SK-N-SH (cell line): ENCODE data around the gene PRELP. TPM values are rescaled to one million over a fixed set of nuclear protein-coding genes. Genes with fewer than 3 reads are reported as not detected.

Experiments used
- CTCF ChIA-PET: fragments of 300-600, 350-600 bp; formaldehyde crosslinking; extraction: SDS; loops from one replicate; lab custom pipeline; 2021; lab: Yijun Ruan, JAX
- POLR2A ChIA-PET: fragments of 350-600 bp; sonication (Branson Sonifier 250); formaldehyde crosslinking; extraction: SDS; loops from one replicate; lab custom pipeline; 2020; ENCODE audit warnings: antibody characterized with exemption, inconsistent platforms; lab: Yijun Ruan, JAX
- DNase-seq: peaks from one replicate; pipeline ENCODE4 v3.0.0; 2012
- H2AFZ ChIP-seq: fragments of 200-600 bp; sonication (generic); 2 replicates; pipeline ENCODE4 v1.8.1; 2016; ENCODE audit warnings: antibody characterized with exemption, mild to moderate bottlenecking, low read depth
- H3F3A ChIP-seq: fragments of 200-600 bp; sonication (generic); replicated peaks from 2 replicates; pipeline ENCODE3; 2016; ENCODE audit warnings: antibody characterized with exemption, mild to moderate bottlenecking; ENCODE audit not compliant: insufficient read depth
- H3K27ac ChIP-seq, 2 experiments: fragments of 200-500 bp in 1 of 2; fragments of 200-600 bp in 1 of 2; sonication (Bioruptor generic) in 1 of 2; sonication (generic), shearing (Covaris generic) in 1 of 2; 2 replicates each; pipeline versions ENCODE4 v1.5.1 to v1.6.1; 2014 to 2016; ENCODE audit warnings: low read depth in 2 of 2, inconsistent platforms in 1 of 2, low read length in 1 of 2, mild to moderate bottlenecking in 1 of 2, mixed read lengths in 1 of 2
- H3K27me3 ChIP-seq: fragments of 200-600 bp; sonication (generic), shearing (Covaris generic); 2 replicates; pipeline ENCODE4 v1.6.1; 2016; ENCODE audit warnings: mixed run types; ENCODE audit not compliant: insufficient read depth
- H3K36me3 ChIP-seq, 2 experiments: fragments of 200-500 bp in 1 of 2; fragments of 200-600 bp in 1 of 2; sonication (Bioruptor generic) in 1 of 2; sonication (generic) in 1 of 2; replicated peaks in 1 of 2; 2 replicates each; pipeline versions ENCODE3 to v1.5.1; 2014 to 2016; ENCODE audit warnings: low read length in 1 of 2, mild to moderate bottlenecking in 1 of 2; ENCODE audit not compliant: insufficient read depth in 2 of 2, control insufficient read depth in 1 of 2
- H3K4me1 ChIP-seq, 2 experiments: fragments of 200-500 bp in 1 of 2; fragments of 200-600 bp in 1 of 2; sonication (Bioruptor generic) in 1 of 2; sonication (generic), shearing (Covaris generic) in 1 of 2; 2 replicates each; pipeline versions ENCODE4 v1.5.1 to v1.6.1; 2014 to 2016; ENCODE audit warnings: low read depth in 1 of 2, low read length in 1 of 2, mixed run types in 1 of 2; ENCODE audit not compliant: insufficient read depth in 2 of 2, control insufficient read depth in 1 of 2
- H3K4me2 ChIP-seq: fragments of 200-600 bp; sonication (generic), shearing (Covaris generic); 2 replicates; pipeline ENCODE4 v1.6.1; 2017; ENCODE audit warnings: mixed run types
- H3K4me3 ChIP-seq, 2 experiments: fragments of 200-500 bp in 1 of 2; fragments of 200-600 bp in 1 of 2; sonication (Bioruptor generic) in 1 of 2; sonication (generic), shearing (Covaris generic) in 1 of 2; 2 replicates each; pipeline versions ENCODE4 v1.5.1 to v1.8.1; 2014 to 2016; ENCODE audit warnings: low read depth in 2 of 2, inconsistent platforms in 1 of 2, low read length in 1 of 2, mild to moderate bottlenecking in 1 of 2, mixed read lengths in 1 of 2, moderate library complexity in 1 of 2
- H3K79me2 ChIP-seq: fragments of 200-600 bp; sonication (generic); 2 replicates; pipeline ENCODE4 v1.8.1; 2017; ENCODE audit warnings: mild to moderate bottlenecking; ENCODE audit not compliant: insufficient read depth
- H3K9ac ChIP-seq: fragments of 200-600 bp; sonication (generic); 2 replicates; pipeline ENCODE4 v1.6.1; 2017; ENCODE audit warnings: mixed run types
- H3K9me2 ChIP-seq: fragments of 200-600 bp; sonication (generic); 2 replicates; pipeline ENCODE4 v1.6.1; 2017; ENCODE audit warnings: mixed run types
- H3K9me3 ChIP-seq: fragments of 200-600 bp; sonication (generic); 2 replicates; pipeline ENCODE4 v1.6.1; 2017; ENCODE audit warnings: mixed run types, mild to moderate bottlenecking, moderate library complexity
- H4K20me1 ChIP-seq: fragments of 200-600 bp; sonication (generic); 2 replicates; pipeline ENCODE4 v1.6.1; 2017; ENCODE audit warnings: mild to moderate bottlenecking, mixed run types; ENCODE audit not compliant: insufficient read depth
- CHD2 ChIP-seq: fragments of 150-350 bp; IDR thresholded peaks from 2 replicates; pipeline ENCODE4 v1.6.1; 2018; ENCODE audit warnings: low read length; ENCODE audit not compliant: partially characterized antibody
- ELF1 ChIP-seq: IDR thresholded peaks from 2 replicates; pipeline ENCODE4 v1.4.0; 2012
- FOSL2 ChIP-seq: IDR thresholded peaks from 2 replicates; pipeline ENCODE4 v1.4.0; 2012; ENCODE audit warnings: low read depth, mild to moderate bottlenecking, moderate library complexity, borderline replicate concordance
- FOXJ3 ChIP-seq: sonication (generic); formaldehyde crosslinking; IDR thresholded peaks from 2 replicates; pipeline ENCODE4 v1.5.1; 2020; ENCODE audit warnings: mild to moderate bottlenecking, missing genetic modification reagents
- GABPA ChIP-seq: IDR thresholded peaks from 2 replicates; pipeline ENCODE4 v1.4.0; 2012; ENCODE audit warnings: low read depth, mild to moderate bottlenecking
- GATA2 ChIP-seq: sonication (generic); formaldehyde crosslinking; IDR thresholded peaks from 2 replicates; pipeline ENCODE4 v1.5.0; 2020; ENCODE audit warnings: mild to moderate bottlenecking, missing genetic modification reagents
- JUND ChIP-seq: IDR thresholded peaks from 2 replicates; pipeline ENCODE4 v1.4.0; 2012
- MXI1 ChIP-seq: IDR thresholded peaks from 2 replicates; pipeline ENCODE4 v1.6.1; 2012; ENCODE audit warnings: mild to moderate bottlenecking, low read depth, low read length, improper control_type of control experiment
- NFIC ChIP-seq: IDR thresholded peaks from 2 replicates; pipeline ENCODE4 v1.4.0; 2012; ENCODE audit warnings: borderline replicate concordance
- POLR2AphosphoS5 ChIP-seq: IDR thresholded peaks from 2 replicates; pipeline ENCODE4 v1.6.1; 2012; ENCODE audit warnings: low read depth, low read length
- RFX5 ChIP-seq: IDR thresholded peaks from 2 replicates; pipeline ENCODE4 v1.6.1; 2012; ENCODE audit warnings: mild to moderate bottlenecking, improper control_type of control experiment, low read length
- RXRA ChIP-seq: IDR thresholded peaks from 2 replicates; pipeline ENCODE4 v1.4.0; 2012; ENCODE audit warnings: low read depth, mild to moderate bottlenecking, borderline replicate concordance
- SMC3 ChIP-seq: IDR thresholded peaks from 2 replicates; pipeline ENCODE4 v1.6.1; 2012; ENCODE audit warnings: low read depth, low read length, improper control_type of control experiment
- TAF1 ChIP-seq: IDR thresholded peaks from 2 replicates; pipeline ENCODE4 v1.6.1; 2012; ENCODE audit warnings: low read depth, mild to moderate bottlenecking, low read length, moderate library complexity, borderline replicate concordance
- TEAD4 ChIP-seq: IDR thresholded peaks from 2 replicates; pipeline ENCODE4 v1.4.0; 2012; ENCODE audit warnings: mild to moderate bottlenecking, borderline replicate concordance; ENCODE audit not compliant: insufficient read depth
- USF2 ChIP-seq: fragments of 150-350 bp; IDR thresholded peaks from 2 replicates; pipeline ENCODE4 v1.6.1; 2017; ENCODE audit warnings: antibody characterized with exemption, low read length, low read depth, borderline replicate concordance
- ZBTB33 ChIP-seq: IDR thresholded peaks from 2 replicates; pipeline ENCODE4 v1.4.0; 2012; ENCODE audit warnings: low read depth, borderline replicate concordance
- WGBS: methylation state at CpG from one replicate; pipeline ENCODE4 v1.1.6; 2017; ENCODE audit warnings: low lambda C conversion rate; 5-methylcytosine and 5-hydroxymethylcytosine counted together
- polyA plus RNA-seq, 3 experiments: library from polyadenylated mRNA; depleted of rRNA; stranded (reverse); fragments of >200 nt; gene quantifications; 2 replicates each; pipeline ENCODE4 v1.2.3, GENCODE V29; 2012

PRELP gene
- polyA plus RNA-seq, 1 of the 3 experiments (the other 2 are of a cell fraction) = 0.48 TPM

GRCh38 chr1:203473281-203473680 lies 2.3 kb upstream of the PRELP start:
- no peaks in the 10 kb centered on the region for H3F3A ChIP-seq
- H3K4me2 ChIP-seq = no peak overlapping the region
- no peaks in the 10 kb centered on the region for H3K79me2 ChIP-seq
- H3K9me3 ChIP-seq = no peaks in the 10 kb centered on the region
- no peaks in the 10 kb centered on the region for H3K9me2 ChIP-seq
- H3K9ac ChIP-seq = no peak overlapping the region
- no peaks in the 10 kb centered on the region for H4K20me1 ChIP-seq
- WGBS = 69% methylated on average over 4 of the region's 4 CpGs
- ChIA-PET CTCF (interaction anchor here (1.5 to 19.8 kb wide), 2 partner anchors 15 to 132 kb away, joined by 3 to 351 read pairs; no protein-coding TSS in a partner anchor), POLR2A (no interaction called here)
- TF ChIP-seq MXI1 (no peak), SMC3 (no peak), CHD2 (no peak), GATA2 (no peak), JUND (no peak), FOXJ3 (CRISPR knock-in tag) (no peak), ZBTB33 (no peak), POLR2AphosphoS5 (no peak), NFIC (no peak), FOSL2 (no peak), USF2 (no peak), RXRA (no peak), ELF1 (no peak), RFX5 (no peak), GABPA (no peak), TEAD4 (no peak), TAF1 (no peak)
- H3K36me3 ChIP-seq = no peaks in the 10 kb centered on the region
- no peak for DNase-seq
- H3K4me1 ChIP-seq = peaks cover 0 to 6% of the 10 kb centered on the region in 2 experiments; a peak in 1 of 4 replicates
- H3K27me3 ChIP-seq = no peaks in the 10 kb centered on the region
- no peak overlapping the region for H2AFZ ChIP-seq
- no peak overlapping the region for H3K27ac ChIP-seq
- no peak overlapping the region for H3K4me3 ChIP-seq

DNA sequence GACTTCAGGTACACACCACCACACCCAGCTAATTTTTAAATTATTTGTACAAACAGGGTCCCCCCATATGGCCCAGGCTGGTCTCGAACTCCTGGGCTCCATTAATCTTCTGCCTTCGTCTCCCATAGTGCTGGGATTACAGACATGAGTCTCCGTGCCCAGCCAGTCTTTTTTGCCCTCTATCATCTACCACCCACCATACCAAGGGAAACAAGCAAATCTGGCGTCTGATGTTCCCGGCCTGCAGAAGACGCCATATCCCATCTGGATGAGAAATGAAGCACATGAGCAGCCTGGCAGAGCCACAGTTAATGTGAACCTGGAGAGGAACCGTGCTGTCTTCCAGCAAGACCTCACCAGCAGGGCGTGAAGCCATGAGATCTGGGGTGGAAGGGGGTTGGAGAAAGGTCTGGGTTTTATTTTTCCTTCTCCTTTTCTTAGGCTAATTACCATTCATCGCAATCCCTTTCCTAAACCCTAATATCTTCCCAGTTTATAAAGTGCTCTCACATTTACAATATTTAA lies 1.8 kb upstream of the PRELP start:
- H3K9me3 ChIP-seq = no peaks in the 10 kb centered on the region
- H3K79me2 ChIP-seq = no peaks in the 10 kb centered on the region
- no peak overlapping the region for H2AFZ ChIP-seq
- H3F3A ChIP-seq = no peaks in the 10 kb centered on the region
- ChIA-PET POLR2A (no interaction called here), CTCF (interaction anchor here (1.5 to 19.8 kb wide), 4 partner anchors 14 to 205 kb away, joined by 3 to 351 read pairs (median 12); no protein-coding TSS in a partner anchor)
- no peaks in the 10 kb centered on the region for H4K20me1 ChIP-seq
- DNase-seq = no peak
- TF ChIP-seq FOSL2 = no peak
- H3K27me3 ChIP-seq = no peaks in the 10 kb centered on the region
- 86% methylated on average over 9 of the region's 9 CpGs for WGBS
- H3K4me1 ChIP-seq = peaks cover 0 to 6% of the 10 kb centered on the region in 2 experiments; a peak in 1 of 4 replicates
- no peaks in the 10 kb centered on the region for H3K9me2 ChIP-seq
- H3K36me3 ChIP-seq = no peaks in the 10 kb centered on the region
- H3K4me2 ChIP-seq = no peak overlapping the region
- no peak overlapping the region for H3K9ac ChIP-seq
- no peak overlapping the region for H3K4me3 ChIP-seq
- H3K27ac ChIP-seq = no peak overlapping the region
